Measurements from ENCODE around the gene EPHB4.

GRCh38 chr7:100802951-100803350, 24.4 kb downstream of the EPHB4 start:
- TF ChIP-seq CTCF (IDR thresholded peaks at IDR 0.05) = no peak
- TF ChIP-seq POLR2A (IDR thresholded peaks at IDR 0.05) = no peak

Data from adrenal gland (tissue), 5 donors.